GM18502 (cell line): ENCODE measurements around the gene CCL19.
A peak's percentile ranks its signal among the peaks of the same experiment; 100 is the strongest.
"Not testable (repeated sequence)": the region's sequence is repeated elsewhere in the genome, so short reads cannot be mapped to it uniquely, and the experiment has no call there.

ENCODE experiments used
- ATAC-seq: cut with Tn5 transposase; IDR thresholded peaks from one replicate; pipeline ENCODE4 v1.9.1; 2021; ENCODE audit warnings: mild to moderate bottlenecking; ENCODE audit not compliant: unreplicated experiment, poor library complexity

Gene CCL19

DNA sequence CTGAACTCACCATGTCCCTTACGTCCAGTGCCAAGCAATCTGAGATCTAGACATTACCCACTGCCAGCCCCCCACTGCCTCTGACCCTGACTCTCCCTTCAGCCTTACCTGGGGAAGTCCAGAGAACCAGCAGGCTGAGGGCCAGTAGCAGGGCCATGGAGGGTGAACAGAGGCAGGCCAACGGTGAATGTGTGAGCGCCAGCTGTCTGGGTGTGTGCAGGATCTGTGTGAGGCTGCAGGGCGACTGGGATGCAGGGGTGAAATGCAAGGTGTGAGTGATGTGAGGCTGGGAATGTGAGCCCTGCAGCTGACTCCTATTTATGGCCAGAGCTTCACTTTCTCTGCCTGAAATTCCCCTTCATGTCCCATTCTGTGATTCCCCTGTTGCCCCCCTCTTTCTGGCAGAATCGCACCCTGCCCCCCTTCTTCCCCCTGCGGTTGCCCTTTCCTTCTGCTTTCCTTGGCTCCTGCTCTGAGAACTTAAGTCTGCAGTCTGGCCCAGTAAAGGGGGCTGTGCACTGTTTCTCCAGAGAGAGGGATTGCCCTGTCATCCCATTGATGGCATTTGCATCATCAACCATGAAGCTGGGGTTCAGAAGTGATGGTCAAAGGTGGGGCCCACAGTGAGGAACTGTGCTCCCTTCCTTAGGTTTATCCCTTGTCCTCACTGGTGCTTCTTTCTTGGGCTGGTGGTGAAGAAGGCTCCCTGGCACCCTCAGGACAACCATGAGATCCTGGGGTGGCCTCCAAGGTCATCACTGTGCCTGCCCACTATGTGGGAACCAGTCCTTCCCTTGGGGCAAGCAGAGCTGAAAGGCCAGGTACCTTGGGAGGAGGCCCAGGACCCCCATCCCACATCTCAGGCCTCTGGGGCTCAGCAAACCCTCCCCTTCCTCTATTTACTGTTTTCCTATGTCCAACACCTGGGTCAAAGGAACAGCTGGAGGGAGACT lies at the start of gene CCL19:
Gene CCL19, minus strand, starts transcription at position 294 of the 953 bp plus-strand sequence. Its CDS starts 137 bp downstream, at position 157.
- ATAC-seq = no peak

GRCh38 chr9:34740176-34740575 lies 49.1 kb upstream of the CCL19 start:
- ATAC-seq = not testable (repeated sequence)

DNA sequence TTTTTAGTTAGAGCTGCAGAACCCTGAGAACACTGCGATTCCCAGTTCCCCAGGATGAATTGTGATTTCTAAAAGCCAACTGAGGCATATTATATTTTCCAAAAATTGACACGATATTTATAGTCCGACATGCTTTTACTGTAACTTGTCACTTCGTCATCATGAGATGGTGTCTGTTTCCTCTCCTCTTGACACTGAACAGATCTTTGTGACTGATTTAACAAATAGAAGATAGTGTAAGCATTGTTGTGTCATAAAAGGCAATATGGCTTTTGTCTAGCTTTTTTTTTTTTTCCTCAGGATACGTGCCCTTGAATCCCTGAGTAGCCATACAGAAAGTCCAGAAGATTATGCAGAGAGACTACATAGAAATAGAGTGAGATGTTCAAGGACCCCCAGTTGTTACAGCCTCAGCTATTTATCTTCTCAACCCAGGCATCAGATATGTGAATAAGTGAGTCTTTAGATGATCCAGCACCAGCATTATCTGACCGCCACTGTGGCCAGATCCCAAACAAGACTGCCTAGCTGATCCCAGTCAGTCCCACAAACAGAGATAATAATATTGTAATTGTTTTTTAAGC lies 46.7 kb upstream of the CCL19 start:
- no peak for ATAC-seq

- no peak for ATAC-seq
These were observed 43.6 kb upstream of the CCL19 start for GRCh38 chr9:34734720-34735119.

GRCh38 chr9:34732886-34733285 lies 41.8 kb upstream of the CCL19 start:
- no peak for ATAC-seq

GRCh38 chr9:34732478-34732877 lies 41.4 kb upstream of the CCL19 start:
- no peak for ATAC-seq

DNA sequence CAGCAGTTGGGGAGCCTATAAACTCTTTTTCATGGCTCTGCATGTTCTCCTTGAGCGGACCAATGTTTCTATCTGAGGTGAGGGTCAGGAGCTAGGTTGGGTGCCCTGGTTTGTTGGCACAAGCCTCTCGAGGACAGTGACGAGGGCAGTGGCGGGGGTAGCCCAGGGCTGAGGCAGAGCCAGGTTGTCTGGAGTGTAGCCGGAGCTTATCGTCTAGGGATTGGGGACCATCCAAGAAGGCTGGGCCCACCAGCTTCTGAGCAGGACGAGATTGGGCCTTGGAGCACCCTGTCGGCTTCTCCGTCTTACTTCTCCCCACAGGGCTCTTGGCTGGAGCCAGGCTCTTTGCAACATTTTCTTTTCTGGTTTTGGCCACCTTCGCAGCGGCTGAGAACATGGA lies 32.1 kb upstream of the CCL19 start:
- no peak for ATAC-seq

- ATAC-seq = not testable (repeated sequence)
These were observed 28.6 kb upstream of the CCL19 start for GRCh38 chr9:34719769-34720025.

- no peak for ATAC-seq
These were observed 28.1 kb upstream of the CCL19 start for GRCh38 chr9:34719021-34719768.

DNA sequence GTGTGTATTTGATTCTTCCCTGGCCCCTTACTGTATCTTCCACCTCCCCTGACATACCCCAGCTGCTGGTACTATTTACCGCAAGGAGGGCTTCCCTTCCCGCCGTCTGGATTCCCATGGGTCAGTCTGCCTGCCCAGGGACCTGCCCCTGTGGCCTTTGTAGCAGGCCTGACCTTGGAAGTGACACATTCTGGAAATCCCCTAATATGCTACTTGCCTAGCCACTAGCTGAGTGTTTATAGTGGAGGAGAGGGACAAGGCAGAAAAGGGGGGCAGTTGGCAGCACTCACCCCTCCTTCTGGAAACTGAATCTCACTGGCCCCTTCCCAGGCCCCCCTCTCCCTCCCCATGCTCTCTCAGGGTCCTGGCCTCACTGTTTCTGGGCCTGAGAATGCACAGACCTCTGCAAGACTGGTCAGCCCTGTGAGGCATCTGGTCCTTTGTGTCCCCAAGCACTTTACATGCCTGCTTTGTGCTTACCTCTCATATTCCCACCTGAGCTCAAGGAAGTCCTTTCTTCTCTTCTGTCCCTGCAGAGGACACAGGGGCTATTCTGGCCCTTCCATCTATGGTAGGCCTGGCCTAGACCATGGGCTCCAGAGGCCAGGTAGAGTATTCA lies 27.0 kb upstream of the CCL19 start:
- ATAC-seq = no peak

DNA sequence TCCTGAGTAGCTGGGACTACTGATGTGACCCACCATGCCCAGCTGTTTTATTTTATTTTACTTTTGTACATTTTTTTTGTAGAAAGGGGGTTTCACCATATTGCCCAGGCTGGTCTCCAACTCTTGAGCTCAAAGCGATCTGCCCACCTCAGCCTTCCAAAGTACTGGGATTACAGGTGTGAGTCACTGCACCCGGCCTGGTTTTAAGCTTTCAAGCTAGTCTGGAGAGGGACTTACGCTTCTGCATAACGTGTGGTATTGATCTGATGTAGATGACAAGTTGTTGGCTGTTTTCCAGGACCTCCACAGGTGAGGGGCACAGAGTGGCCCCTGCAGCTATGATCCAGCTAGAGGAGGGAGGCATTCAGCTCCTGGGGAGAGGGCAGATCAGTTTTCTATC lies 25.6 kb upstream of the CCL19 start:
- no peak for ATAC-seq

- no peak for ATAC-seq
These were observed 24.7 kb upstream of the CCL19 start for GRCh38 chr9:34715639-34716215.

GRCh38 chr9:34714007-34714406 lies 22.9 kb upstream of the CCL19 start:
- ATAC-seq = no peak

DNA sequence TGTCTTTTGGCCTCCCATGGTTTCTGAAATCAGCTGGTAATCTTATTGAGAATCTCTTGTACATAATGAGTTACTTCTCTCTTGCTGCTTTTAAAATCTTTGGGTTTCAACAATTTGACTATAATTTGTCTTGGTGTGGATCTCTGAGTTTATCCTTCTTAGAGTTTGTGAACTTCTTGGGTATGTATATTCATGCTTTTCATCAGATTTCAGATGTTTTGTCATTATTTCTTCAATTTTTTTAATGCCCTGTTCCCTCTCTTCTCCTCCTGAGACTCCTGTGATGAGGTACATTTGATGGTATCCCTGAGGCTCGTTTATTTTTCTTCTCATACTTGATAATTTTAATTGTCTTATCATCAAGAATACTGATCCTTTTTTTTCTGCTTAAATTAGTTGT lies 21.1 kb upstream of the CCL19 start:
- no peak for ATAC-seq

- ATAC-seq = no peak
These were observed 18.9 kb upstream of the CCL19 start, which contains the start of gene CCL21 for GRCh38 chr9:34710023-34710422. Gene CCL21 (minus strand): TSS chr9:34710136. CDS start chr9:34710066, 70 bp downstream.

DNA sequence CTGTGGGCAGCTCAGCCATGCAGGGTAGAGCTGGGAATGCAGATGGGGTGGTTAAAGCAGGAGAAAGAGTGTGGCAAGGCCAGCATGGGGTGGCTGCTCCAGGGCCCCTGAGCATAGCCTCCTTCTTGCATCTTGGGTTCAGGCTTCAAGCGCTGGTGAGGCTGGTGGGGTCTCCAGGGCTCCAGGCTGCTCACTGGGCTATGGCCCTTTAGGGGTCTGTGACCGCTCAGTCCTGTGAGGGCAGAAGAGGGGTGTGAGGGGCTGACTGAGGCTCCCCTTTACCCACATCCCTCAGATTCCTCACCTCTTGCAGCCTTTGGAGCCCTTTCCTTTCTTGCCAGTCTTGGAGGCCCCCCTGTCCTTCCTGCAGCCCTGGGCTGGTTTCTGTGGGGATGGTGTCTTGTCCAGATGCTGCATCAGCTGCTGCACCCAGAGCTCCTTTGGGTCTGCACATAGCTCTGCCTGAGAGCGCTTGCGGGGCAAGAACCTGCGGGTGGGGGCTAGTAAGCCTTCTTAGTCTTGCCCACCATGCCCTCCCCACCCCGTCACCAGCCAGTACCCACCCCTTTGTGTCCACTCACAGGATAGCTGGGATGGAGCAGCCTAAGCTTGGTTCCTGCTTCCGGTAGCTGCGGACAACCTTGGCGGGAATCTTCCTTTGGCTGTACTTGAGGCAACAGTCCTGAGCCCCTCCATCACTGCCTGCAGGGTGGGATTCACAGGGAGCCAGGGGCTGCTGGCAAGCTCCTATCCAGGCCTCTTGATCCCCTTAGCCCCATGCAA lies 18.3 kb upstream of the CCL19 start:
- no peak for ATAC-seq

DNA sequence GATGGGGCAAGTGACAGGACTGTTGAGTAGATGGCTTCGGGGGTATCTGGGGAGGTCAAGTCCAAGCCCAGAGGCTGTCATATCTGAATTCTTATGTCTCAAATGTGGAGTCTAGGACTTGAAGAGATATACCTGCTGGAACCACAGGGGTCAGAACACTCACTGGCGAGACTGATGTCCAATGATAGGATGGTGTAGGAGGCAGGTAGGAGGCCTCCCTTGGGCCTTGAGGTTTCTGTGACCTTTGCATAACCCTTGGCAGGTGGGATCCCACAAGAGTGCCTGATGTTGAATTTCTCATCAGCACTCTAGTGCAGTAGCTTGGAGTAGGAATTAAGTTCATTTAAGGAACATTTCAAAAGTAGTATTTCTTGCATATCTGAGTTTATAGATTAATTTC lies 16.1 kb upstream of the CCL19 start:
- ATAC-seq = no peak

DNA sequence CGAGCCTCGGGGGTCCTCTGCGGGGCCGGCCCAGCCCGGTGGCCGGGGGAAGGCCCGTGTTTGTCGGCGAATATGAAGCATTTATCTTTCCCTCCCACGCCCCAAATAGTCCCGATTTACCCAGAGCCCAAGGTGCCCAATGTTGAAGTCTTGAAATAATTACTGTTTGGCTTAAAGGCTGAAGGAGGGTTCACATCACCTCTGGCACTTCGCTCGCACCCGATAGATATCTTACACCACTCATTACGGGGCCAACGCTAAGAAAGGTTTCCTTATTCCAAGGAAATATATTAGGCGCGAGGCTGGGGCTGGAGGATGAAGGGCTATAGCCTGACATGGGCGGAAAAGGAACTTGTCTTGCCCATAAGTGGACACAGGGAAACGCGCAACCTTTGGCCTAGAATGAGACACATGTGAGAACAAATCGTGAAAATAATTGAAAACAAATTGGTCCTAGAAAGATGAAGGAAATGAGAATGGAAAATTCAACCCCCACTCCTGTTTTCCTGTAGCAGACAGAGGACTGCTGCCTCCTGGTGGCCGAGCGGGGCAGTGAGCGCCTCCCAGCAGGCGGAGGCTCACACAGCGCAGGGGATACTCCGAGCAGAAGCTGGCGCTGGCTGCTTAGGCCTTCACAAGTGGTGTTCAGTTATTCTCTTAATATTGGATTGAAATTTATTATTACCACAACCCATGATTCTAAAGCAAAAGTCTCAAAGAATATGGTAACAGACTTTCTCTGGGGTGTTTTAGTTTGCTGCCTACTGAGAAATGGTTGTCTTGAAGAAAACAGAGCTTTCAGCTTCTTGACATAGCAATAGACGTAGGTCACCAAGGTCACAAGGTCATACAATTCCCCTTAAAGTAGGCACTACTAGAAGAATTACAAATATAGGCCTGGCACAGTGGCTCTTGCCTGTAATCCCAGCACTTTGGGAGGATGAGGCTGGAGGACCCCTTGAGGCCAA lies 11.0 kb upstream of the CCL19 start:
- peak; percentile 75 for ATAC-seq
